Endothelial cell of hepatic sinusoid (primary cell): Measurements from ENCODE around the gene COG5.

Source experiments
- in situ Hi-C: cut with HindIII; loops from 2 replicates; pipeline ENCODE4 v1.10.0; 2017; ENCODE audit warnings: low sequenced_read_pairs

COG5 gene

GRCh38 chr7:107201795-107202450 is 361.8 kb downstream of the COG5 start:
- in situ Hi-C loops: no loop called here

- in situ Hi-C loops: no loop called here
Observed at GRCh38 chr7:107196834-107197610, 366.7 kb downstream of the COG5 start.

- in situ Hi-C loops: no loop called here
Observed at GRCh38 chr7:107194052-107194451, 369.7 kb downstream of the COG5 start.

- in situ Hi-C loops: no loop called here
Observed at GRCh38 chr7:107190090-107190489, 373.6 kb downstream of the COG5 start.

- in situ Hi-C loops: no loop called here
Observed at GRCh38 chr7:107187774-107188173, 375.9 kb downstream of the COG5 start.

- in situ Hi-C loops: no loop called here
Observed at GRCh38 chr7:107186240-107186639, 377.5 kb downstream of the COG5 start.

- in situ Hi-C loops: no loop called here
Observed at GRCh38 chr7:107185716-107186115, 378.0 kb downstream of the COG5 start.

GRCh38 chr7:107181172-107181571 is 382.5 kb downstream of the COG5 start:
- in situ Hi-C loops: no loop called here

- in situ Hi-C loops: no loop called here
Observed at GRCh38 chr7:107180378-107180777, 383.3 kb downstream of the COG5 start.

GRCh38 chr7:107179326-107180164 is 384.2 kb downstream of the COG5 start:
- in situ Hi-C loops: no loop called here

- in situ Hi-C loops: loop anchor here (25.0 kb wide), 1 partner anchor 387 kb away; no protein-coding TSS in a partner anchor
Observed at GRCh38 chr7:107173691-107174406, 389.9 kb downstream of the COG5 start.

GRCh38 chr7:107173191-107173590 is 390.5 kb downstream of the COG5 start:
- in situ Hi-C loops: loop anchor here (25.0 kb wide), 1 partner anchor 386 kb away; no protein-coding TSS in a partner anchor

- in situ Hi-C loops: loop anchor here (25.0 kb wide), 1 partner anchor 385 kb away; no protein-coding TSS in a partner anchor
Observed at GRCh38 chr7:107172276-107173032, 391.3 kb downstream of the COG5 start.

- in situ Hi-C loops: loop anchor here (25.0 kb wide), 1 partner anchor 384 kb away; no protein-coding TSS in a partner anchor
Observed at GRCh38 chr7:107171496-107171895, 392.2 kb downstream of the COG5 start.

- in situ Hi-C loops: loop anchor here (25.0 kb wide), 1 partner anchor 383 kb away; no protein-coding TSS in a partner anchor
Observed at GRCh38 chr7:107170051-107170915, 393.4 kb downstream of the COG5 start.

GRCh38 chr7:107169120-107170050 is 394.3 kb downstream of the COG5 start:
- in situ Hi-C loops: loop anchor here (25.0 kb wide), 1 partner anchor 382 kb away; no protein-coding TSS in a partner anchor
